ENCODE data around the gene MDM4.
"Not testable (repeated sequence)": the region's sequence is repeated elsewhere in the genome, so short reads cannot be mapped to it uniquely, and the experiment has no call there.

Gene MDM4, protein sequence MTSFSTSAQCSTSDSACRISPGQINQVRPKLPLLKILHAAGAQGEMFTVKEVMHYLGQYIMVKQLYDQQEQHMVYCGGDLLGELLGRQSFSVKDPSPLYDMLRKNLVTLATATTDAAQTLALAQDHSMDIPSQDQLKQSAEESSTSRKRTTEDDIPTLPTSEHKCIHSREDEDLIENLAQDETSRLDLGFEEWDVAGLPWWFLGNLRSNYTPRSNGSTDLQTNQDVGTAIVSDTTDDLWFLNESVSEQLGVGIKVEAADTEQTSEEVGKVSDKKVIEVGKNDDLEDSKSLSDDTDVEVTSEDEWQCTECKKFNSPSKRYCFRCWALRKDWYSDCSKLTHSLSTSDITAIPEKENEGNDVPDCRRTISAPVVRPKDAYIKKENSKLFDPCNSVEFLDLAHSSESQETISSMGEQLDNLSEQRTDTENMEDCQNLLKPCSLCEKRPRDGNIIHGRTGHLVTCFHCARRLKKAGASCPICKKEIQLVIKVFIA

DNA sequence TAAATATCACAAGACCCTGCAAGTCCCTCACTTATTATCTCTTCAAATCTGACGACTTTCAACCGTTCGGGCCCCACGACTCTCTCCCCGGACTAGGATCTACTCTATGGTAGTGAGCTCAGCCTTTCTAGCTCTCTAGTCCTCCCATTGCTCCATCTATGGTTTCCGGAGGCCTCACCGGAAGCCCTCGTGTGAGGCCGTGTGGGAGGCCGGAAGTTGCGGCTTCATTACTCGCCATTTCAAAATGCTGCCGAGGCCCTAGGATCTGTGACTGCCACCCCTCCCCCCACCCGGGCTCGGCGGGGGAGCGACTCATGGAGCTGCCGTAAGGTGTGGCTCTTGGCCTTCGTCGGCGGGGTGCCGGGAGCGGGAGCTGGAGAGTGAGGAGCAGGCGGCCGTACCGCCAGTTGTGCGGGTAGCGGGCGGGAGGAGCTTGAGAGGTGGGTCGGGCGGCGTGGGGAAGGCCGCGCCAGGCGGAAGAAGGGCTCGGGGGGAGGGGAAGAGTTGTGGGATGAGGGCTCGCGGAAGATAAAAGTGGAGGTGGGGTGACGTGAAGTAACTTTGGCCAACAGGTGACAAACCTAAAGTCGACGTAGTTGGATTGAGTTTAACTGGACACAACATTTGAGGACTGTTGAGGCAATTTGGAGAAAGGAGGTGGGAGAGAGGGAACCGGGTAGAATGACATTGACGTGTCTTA is at the start of gene MDM4:
Gene MDM4, plus strand, starts transcription at position 227 of the 700 bp plus-strand sequence. CDS start 9,113 bp downstream, outside the sequence.
- DNase-seq (ENCODE audit: low read depth) = peak; percentile 96

DNA sequence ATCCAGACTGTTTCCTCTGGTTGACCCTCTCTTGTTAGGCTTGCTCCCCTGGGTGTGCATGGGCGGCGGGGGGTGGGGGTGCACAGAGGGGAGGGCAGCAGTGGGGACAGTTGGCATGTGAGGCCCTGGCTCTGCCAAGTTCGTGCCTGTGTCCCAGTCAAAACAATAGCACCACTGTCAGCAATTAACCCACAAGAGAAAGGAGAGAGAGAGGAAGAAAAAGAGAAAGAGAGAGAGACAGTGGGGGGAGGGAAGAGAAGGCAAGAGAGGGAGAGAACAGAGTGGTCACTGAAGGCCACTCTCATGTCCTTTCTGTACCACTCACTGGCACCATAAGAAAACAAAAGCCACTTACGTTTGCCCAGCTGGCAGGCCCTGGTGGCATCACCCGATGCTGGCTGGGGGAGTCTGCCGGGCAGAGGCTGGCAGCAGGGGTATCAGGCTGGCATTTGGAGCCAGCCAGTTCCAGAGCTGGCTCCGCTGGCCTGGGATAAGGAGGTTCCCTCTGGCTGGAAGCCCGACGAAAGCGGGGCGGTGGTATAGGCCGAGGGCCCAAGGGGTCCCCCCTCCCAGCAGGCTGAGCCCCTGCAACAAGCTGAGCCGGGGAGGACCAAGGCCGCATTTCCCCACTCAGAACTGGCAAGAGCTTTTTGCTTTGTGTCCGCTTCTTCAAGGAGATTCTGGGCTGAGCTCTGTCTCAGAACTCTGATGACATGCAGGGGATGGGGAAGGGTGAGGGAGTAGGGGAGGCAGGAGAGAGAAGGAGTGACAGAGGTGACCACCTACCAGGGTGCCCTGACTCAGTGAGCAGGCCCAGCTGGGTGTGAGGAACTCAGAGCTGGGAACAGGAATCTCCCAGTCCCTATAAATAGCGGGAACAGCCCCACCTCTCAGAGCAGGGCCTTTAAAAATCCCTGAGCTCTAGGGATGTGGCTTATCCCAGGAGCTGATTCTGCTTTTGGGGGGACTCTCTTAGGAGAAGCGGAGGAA is 49.5 kb upstream of the MDM4 start:
- DNase-seq (ENCODE audit: low read depth) = no peak

DNA sequence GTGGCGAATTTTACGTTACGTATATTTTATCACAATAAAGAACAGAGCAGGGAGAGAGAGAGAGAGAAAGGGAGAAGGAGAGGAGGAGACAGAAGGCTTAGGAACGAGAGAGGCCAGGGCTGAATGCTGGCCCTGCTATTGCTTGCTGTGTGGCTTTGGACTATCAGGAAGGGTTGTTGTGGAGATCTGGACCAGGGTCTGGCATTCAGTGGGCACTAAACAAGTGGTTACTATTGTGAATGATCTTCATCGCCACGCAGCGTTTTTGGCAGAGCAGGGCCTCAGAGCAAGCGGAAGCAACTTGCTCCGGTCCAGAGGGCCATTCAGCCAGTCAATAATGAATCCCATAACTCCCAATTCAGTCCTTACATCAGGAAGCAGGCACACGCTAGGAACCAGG is 48.0 kb upstream of the MDM4 start:
- no peak for DNase-seq (ENCODE audit: low read depth)

DNA sequence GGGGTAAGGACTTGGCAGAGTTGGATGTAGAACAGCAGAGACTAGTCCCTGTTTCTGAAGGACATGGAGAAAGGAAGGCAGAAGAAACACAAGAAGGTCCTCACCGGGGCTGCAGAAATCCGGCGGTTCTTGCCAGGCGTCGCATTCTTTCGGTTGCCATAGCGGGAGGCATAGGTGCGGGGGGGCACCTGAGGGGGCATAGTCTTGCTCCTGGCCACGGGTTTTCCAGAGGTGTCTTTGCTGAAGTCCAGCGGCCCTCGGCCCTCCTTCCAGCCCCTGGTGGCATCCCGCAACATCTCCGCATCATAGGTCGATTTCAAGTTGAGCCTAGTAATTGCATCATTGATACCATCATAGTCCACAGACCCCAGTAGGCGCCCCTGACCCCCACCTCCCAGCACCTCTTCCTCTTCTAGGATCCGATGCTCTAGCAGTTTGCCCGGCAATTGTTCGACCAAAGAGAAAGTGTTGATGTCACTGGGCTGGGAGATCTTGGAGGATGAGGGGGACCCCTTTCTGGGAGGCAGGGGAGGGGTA is 47.4 kb upstream of the MDM4 start:
- DNase-seq (ENCODE audit: low read depth) = no peak

DNA sequence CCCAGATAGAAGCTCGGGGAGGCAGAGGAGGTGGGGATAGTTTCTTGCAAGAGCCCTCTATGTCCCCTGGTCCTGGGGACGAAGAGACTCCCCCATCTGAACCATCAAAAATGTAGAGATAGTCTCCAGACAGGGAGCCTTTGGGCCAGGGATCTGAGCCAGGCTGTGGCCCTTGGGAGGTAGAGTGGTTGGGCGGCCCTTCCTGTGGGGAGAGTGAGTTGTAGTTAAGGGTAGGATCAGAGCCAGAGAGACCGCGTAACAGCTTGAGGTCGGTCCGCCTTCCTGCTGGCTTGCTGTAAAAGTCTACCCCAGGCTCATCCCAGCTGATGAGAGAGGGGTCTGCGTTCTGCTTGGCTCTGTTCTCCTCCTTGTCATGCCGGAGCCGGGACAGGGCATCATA is 46.9 kb upstream of the MDM4 start:
- DNase-seq (ENCODE audit: low read depth) = no peak

DNA sequence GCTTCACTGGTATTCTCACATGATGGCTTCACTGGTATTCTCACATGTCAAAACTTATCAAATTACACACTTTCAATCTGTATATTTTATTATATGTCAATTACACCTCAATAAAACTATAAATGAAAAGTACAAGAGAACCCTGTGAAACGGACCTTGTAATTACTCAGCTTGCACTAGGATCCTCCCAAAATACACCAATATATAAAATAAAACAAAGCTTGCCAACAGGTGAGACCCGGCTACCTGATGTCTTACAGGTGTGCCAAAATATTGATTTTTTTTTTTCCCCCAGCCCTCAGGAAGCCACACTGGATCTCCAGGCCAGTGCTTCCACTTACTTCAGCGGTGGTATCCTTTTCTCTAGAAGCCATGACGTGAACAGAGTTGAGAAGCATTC is 44.5 kb upstream of the MDM4 start:
- DNase-seq (ENCODE audit: low read depth) = no peak

DNA sequence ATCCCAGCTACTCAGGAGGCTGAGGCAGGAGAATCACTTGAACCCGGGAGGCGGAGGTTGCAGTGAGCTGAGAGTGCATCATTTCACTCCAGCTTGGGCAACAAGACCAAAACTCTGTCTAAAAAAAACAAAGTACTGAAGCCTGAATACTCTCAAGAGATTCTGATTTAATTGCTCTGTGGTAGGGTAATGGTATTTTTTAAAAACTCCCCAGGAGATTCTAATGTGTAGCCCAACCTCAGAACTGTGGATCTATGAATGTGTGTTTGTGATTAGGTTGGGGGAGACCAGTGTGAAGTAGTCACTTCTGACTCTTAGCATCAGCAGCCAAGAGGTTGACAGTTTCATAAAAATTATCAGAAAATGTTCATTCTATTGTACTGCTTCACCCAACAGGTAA is 43.5 kb upstream of the MDM4 start:
- DNase-seq (ENCODE audit: low read depth) = no peak

DNA sequence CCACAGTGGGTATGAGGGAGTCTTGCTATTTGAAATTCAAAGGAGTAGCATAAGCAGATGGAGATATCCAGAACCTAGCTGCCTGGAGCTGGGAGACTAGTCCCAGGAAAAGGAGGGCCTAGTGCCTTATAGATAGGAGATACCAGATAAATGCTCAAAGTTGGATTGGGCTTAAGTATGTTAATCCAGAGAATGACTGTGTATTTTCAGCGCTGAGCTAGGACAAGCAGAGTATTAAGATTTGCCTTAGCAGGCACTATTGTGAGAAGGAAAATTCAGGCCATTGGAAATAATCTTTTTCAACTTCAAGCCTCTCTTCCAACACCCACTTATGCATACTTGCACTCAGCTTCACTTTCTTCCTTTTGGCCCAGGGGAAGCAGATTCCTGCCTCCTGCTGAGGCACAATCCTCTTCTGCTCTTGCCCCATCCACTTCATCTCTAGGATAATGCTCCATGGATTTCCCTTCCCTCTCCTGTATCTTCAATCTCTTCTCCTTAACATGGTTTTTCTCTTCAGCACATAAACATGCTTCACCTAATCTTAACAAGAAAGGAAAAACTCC is 42.7 kb upstream of the MDM4 start:
- no peak for DNase-seq (ENCODE audit: low read depth)

DNA sequence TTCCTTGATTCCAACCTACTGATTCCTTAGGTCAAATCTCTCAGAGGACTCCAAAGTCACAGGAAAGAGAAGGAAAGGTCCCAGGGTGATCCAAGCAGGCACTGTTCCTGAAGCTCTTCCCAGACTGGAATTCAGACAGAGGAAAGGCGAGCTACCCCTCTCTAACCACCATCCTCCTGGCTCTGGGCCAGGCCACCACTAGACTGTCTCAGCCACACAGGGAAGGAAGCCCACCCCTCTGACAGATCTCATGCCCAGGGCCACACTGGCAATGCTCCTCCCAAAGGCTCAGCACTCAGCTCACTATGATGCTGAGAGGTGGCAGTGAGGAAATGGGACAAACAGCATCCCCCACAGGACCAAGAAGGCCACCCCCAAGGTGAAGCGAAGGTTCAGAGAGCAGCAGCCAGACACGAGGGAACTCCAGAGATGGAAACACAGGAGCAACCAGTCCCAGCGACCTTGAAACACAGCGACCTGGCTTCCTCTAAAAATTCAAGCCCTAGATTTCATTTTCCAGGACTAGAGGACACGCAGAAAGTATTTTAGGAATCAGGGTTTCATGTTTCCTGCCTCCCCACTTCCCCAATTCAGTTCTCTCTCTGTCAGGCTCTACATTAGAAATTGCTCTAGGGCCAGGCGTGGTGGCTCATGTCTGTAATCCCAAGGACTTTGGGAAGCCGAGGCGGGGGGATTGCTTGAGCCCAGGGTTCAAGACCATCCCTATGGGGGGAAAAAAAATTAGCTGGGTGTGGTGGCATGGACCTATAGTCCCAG is 40.4 kb upstream of the MDM4 start:
- DNase-seq (ENCODE audit: low read depth) = no peak

DNA sequence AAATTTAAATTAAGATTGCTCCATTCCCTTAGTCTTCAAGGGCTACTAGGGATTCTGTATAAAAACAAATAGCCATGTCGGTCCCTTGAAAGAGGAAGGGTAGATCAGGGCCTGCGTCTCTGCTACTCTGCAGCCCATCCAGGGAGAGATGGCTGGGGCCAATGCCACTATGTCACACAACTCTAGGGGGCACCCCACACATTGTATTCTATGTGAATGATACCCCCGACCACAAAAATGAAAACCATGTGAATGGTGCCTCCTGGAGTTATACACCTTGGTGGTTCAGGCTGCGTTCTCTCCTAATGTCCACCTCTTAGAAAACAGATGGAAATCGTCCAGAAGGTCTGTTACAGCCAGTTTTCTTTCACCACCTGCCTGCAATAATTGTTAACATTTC is 39.6 kb upstream of the MDM4 start:
- DNase-seq (ENCODE audit: low read depth) = no peak

DNA sequence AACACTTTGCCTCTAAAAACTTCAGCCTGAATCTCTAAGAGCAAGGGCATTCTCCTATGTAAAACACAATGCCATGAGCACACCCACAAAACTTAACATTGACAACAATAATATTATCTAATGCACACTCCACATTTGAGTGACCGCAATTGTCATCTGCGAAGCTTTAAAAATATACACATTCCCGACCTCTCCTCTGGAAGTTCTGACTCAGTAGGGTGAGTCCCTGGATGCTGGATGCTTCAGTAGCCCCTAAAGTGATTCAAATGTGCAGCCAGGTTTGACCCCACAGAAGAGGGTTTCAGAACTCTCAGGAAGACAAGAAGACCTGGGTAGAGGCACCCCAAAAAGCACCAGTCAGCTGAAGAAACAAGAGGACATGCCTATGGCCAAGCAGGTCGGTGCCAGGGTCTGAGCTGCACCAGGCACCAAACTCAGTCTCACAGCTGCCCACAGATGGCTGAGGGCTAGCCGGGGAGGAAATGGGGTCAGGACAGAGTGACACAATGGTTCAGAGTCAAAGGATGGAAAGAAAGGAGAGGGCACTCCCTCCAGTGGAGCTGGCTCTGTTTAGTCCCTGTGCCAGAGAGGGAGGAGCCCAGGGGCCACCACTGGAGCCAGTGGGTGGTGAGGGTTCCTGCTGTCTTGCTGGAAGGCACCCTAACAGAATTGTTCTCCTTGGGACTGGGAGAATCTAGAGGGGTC is 39.0 kb upstream of the MDM4 start:
- DNase-seq (ENCODE audit: low read depth) = no peak

DNA sequence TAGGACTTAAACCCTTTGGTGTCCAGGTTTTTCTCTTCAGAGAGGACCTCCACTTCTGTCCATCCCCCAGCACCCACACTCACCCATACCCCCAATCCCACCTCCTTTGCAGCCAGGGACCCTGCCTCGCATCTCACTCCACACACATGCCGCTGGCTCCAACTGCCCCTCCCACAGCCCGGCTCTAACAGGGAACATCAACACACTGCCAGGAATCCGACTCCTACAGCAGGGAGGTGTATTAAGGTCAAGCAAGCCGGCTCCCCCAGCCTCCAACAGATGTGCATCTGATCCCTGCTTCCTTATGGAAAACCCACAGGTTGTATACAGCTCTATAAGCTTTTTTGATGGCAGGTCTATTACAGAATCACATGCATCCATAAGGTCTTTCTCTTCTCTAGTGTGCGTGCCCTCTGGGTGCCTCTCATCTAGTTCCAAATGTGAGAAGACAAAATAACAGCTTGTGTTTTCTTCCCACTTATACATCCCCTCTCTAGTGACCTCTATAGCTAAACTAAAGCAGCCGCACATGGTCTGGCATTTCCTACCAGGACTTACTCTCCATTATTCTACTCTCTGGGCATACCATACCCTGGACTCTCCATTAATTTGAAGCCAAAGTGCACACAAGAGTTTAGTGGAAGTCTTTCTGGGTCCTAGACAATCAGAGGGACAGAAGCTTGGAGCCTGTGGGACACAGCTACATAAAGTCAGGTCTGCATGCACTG is 37.9 kb upstream of the MDM4 start:
- no peak for DNase-seq (ENCODE audit: low read depth)

DNA sequence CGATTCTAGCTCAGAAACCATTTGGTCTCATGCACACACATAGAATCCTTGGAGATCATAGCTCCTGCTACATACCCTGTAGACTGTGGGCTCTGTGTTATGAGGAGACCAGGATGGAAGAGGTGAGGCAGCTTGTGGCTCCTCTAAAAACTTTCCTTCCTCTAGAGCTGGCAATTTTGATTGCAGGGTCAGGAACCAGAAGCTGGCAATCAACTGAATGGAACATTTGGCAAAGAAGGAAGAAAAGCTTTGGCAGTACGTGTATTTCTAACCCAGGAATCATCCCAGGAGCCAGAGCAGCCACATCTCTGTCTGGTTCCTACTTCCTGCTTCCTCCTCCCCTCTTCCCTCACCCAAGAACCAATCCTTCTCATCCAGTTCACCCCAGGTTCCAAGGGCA is 37.3 kb upstream of the MDM4 start:
- DNase-seq (ENCODE audit: low read depth) = no peak

DNA sequence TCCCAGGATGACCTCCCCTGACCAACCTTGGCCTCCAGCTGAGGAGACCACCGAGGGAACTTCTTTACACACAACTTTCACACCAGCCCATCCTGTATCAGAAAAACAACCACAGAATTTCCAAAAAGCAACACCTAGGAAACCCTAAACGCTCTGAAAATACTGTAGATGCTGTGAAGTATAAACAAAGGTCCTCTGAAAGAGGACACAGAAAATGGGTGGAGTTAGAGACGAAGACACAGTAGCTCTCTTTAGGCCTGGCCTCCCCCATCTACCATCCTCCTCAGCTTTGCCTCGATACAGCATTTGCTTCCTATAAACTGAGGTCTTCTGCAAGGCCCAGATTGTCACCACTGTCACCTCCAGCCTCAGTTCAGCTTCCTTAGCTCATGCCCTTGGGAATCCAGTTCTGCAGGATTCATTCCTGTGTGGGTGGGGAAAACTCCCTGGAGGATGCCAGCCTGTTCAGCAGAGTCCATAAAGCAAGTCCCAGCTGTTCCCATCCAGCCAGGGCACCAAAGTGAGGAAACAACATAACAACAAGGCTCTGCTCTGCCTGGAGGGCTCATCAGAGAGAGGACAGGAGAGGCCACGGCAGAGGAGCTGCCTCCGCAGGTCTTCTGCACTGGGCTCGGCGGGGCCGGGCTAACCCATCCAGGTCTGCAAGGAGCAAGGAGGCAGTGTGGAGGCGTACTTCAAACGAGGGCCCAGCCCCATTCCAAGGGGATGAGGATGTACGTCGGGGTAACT is 36.6 kb upstream of the MDM4 start:
- no peak for DNase-seq (ENCODE audit: low read depth)

DNA sequence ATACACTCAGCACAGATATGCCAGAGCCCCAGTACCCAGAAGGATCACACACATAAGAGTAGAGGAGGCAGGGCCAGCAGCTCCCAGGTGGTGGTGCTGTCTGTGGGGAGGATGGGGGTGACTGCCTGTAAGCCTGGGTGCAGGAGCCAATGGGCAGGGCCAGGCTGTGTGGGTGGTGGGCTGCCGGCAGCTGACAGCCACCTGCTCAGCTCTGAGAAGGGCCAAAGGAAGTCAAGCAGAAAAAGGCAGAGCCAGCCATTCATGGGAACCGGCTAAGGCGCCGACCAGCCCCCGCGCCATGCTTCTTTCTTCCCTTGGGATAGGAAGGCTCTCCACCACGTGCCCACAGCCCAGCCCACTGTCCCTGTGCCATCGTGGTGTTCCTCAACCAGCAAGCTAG is 35.7 kb upstream of the MDM4 start:
- DNase-seq (ENCODE audit: low read depth) = no peak

DNA sequence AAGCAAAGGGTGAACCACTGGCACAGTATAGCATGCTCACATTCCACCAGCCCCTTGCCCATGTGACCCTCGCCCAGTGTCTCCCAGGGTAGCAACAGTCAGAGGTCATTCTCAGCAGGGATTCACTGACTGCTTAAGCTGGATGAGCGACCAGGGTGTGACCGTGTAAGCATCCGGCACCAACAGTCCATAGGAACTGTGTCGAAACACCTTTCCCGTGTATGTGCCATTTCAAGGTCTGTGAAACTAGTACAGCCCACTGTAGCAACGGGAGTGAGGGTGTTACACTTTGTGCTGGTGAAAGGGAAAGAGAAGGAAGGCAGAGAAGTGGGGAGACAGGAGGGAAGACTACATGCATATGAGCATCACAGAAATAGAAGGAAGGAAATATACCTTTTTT is 32.4 kb upstream of the MDM4 start:
- no peak for DNase-seq (ENCODE audit: low read depth)

DNA sequence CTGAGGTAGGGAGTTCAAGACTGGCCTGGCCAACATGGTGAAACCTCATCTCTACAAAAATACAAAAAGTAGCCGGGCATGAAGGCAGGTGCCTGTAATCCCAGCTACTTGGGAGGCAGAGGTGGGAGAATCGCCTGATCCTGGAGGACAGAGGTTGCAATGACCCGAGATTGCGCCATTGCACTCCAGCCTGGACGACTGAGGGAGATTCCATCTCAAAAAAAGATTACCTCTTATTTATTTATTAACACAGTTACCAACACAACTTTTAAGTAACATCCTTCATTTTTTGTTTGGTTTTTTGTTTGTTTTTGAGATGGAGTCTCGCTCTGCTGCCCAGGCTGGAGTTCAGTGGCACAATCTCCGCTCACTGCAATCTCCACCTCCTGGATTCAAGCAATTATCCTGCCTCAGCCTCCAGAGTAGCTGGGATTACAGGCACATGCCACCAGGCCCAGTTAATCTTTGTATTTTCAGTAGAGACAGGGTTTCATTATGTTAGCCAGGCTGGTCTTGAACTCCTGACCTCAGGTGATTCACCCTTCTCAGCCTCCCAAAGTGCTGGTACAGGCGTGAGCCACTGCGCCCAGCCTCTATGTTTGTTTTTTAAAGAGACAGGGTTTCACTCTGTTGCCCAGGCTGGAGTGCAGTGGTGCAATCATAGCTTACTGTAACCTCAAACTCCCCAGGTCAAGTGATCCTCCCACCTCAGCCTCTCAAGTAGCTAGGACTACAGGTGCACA is 29.5 kb upstream of the MDM4 start:
- not testable (repeated sequence) for DNase-seq (ENCODE audit: low read depth)

DNA sequence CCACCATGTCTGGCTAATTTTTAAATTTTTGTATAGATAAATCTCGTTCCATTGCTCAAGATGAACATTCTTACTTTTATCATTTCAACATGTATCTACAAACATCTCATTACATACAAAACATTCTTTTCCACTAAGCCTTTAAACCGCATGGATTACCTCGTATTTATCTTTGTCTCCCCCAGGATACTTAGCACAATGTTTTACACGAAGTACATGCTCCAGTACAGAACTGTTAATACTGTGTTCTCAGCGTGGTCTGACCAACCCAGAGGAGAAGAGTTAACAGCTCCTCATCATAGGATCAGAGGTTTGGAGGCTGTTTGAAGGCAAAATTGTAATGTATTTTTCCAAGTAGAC is 29.0 kb upstream of the MDM4 start:
- DNase-seq (ENCODE audit: low read depth) = no peak
